GM21576 (cell line): ENCODE data around the gene ICAM5.
A peak's percentile ranks its signal among the peaks of the same experiment; 100 is the strongest.

Experiments used
- ATAC-seq: cut with Tn5 transposase; IDR thresholded peaks from one replicate; pipeline ENCODE4 v1.9.1; 2021; ENCODE audit warnings: mild to moderate bottlenecking, moderate library complexity; ENCODE audit not compliant: unreplicated experiment

Gene ICAM5

GRCh38 chr19:10290357-10290875 lies 664 bp downstream of the ICAM5 start:
- no peak for ATAC-seq

- ATAC-seq: no peak
Observed at GRCh38 chr19:10290876-10291553, 1.3 kb downstream of the ICAM5 start.

GRCh38 chr19:10291554-10292205 lies 1.9 kb downstream of the ICAM5 start:
- ATAC-seq: no peak

GRCh38 chr19:10292206-10292788 lies 2.5 kb downstream of the ICAM5 start:
- peak; percentile 37 for ATAC-seq

GRCh38 chr19:10292789-10293636 lies 3.3 kb downstream of the ICAM5 start:
- no peak for ATAC-seq

- no peak for ATAC-seq
Observed at GRCh38 chr19:10293637-10294367, 4.0 kb downstream of the ICAM5 start.

- no peak for ATAC-seq
Observed at GRCh38 chr19:10294368-10294697, 4.6 kb downstream of the ICAM5 start.

- no peak for ATAC-seq
Observed at GRCh38 chr19:10295305-10295846, 5.6 kb downstream of the ICAM5 start.

GRCh38 chr19:10295847-10296591 lies 6.3 kb downstream of the ICAM5 start:
- no peak for ATAC-seq

- ATAC-seq: no peak
Observed at GRCh38 chr19:10299545-10300458, 10.1 kb downstream of the ICAM5 start.

- no peak for ATAC-seq
Observed at GRCh38 chr19:10305139-10305806, 15.5 kb downstream of the ICAM5 start.

GRCh38 chr19:10306327-10306726 lies 16.6 kb downstream of the ICAM5 start:
- ATAC-seq: no peak

GRCh38 chr19:10309423-10309822 lies 19.7 kb downstream of the ICAM5 start, which contains the start of gene ZGLP1:
Gene ZGLP1, minus strand, starts transcription at chr19:10309815.
- ATAC-seq: no peak

- ATAC-seq: peak; percentile 57
Observed at GRCh38 chr19:10315335-10316214, 25.8 kb downstream of the ICAM5 start, which contains the start of gene FDX2. Gene FDX2, minus strand, starts transcription at chr19:10316015. Its CDS starts 19 bp downstream, at chr19:10315996.

GRCh38 chr19:10316229-10317044 lies 26.7 kb downstream of the ICAM5 start:
- no peak for ATAC-seq
